Uterus (tissue), 4 donors: ENCODE data around the gene LYST. TPM values are rescaled to one million over a fixed set of nuclear protein-coding genes. Genes with fewer than 3 reads are reported as not detected.
"Not testable (repeated sequence)": the region's sequence is repeated elsewhere in the genome, so short reads cannot be mapped to it uniquely, and the experiment has no call there.

Source experiments
- DNase-seq, 2 donors: peaks; one replicate each; pipeline ENCODE4 v3.0.0-alpha.2; 2019 to 2020
- H3K27ac ChIP-seq, 2 donors: fragments of 200-600 bp; sonication (generic); 1 replicate in 1 of 2; 2 replicates in 1 of 2; pipeline ENCODE4 v1.5.1; 2016 to 2018
- H3K27me3 ChIP-seq, 2 donors: fragments of 200-600 bp; sonication (generic); one replicate each; pipeline ENCODE4 v1.5.1; 2018 to 2019; ENCODE audit warnings: control low read depth in 1 of 2
- H3K36me3 ChIP-seq, 2 donors: fragments of 200-600 bp; sonication (generic); one replicate each; pipeline ENCODE4 v1.5.1; 2019; ENCODE audit warnings: control low read depth in 1 of 2
- H3K4me1 ChIP-seq, 2 donors: fragments of 200-600 bp; sonication (generic); one replicate each; pipeline ENCODE4 v1.5.1; 2018 to 2019; ENCODE audit warnings: control low read depth in 1 of 2
- H3K4me3 ChIP-seq, 2 donors: fragments of 200-600 bp; sonication (generic); 1 replicate in 1 of 2; 2 replicates in 1 of 2; pipeline ENCODE4 v1.5.1; 2018 to 2019; ENCODE audit warnings: mild to moderate bottlenecking in 1 of 2
- H3K9me3 ChIP-seq, 2 donors: fragments of 200-600 bp; sonication (generic); one replicate each; pipeline ENCODE4 v1.5.1; 2019; ENCODE audit warnings: control low read depth in 1 of 2
- CTCF ChIP-seq, 4 experiments: fragments of 200-600 bp in 2 of 4; fragments of 450-650 bp in 2 of 4; sonication (generic) in 2 of 4; IDR thresholded peaks; one replicate each; pipeline ENCODE4 v1.5.1; 2016 to 2019; ENCODE audit warnings: antibody characterized with exemption in 4 of 4, mild to moderate bottlenecking in 2 of 4, moderate library complexity in 1 of 4
- POLR2A ChIP-seq, 2 donors: fragments of 450-650 bp; IDR thresholded peaks; one replicate each; pipeline ENCODE4 v1.6.1; 2016; ENCODE audit warnings: antibody characterized with exemption in 2 of 2, mild to moderate bottlenecking in 1 of 2, moderate library complexity in 1 of 2
- intact Hi-C: fragments of 100-400 bp; cut with DNase I; formaldehyde crosslinking; loops from one replicate; pipeline ENCODE4 v1.15.1; 2023; ENCODE audit warnings: low total_unique reads
- total RNA-seq, 4 donors: library from RNA; depleted of rRNA in 3 of 4; stranded (reverse); fragments of >200 nt in 3 of 4; gene quantifications; one replicate each; pipeline versions ENCODE4 v1.1.0 to v1.2.4, GENCODE V29; 2014 to 2023
- donor health status: DM: yes; HTN: yes; CAD: no.

Gene LYST
- total RNA-seq, 4 donors from 2014 or later: 25.6 to 68.2 (median 32.9) TPM

GRCh38 chr1:235643837-235644692, 222.6 kb downstream of the LYST start:
- TF ChIP-seq POLR2A (IDR thresholded peaks at IDR 0.05): no peak
- H3K9me3 ChIP-seq: no peaks in the 10 kb centered on the region
- H3K27me3 ChIP-seq: no peaks in the 10 kb centered on the region
- no peaks in the 10 kb centered on the region for H3K36me3 ChIP-seq
- no peak overlapping the region for H3K4me3 ChIP-seq
- intact Hi-C loops: no loop called here
- H3K27ac ChIP-seq: no peak overlapping the region
- DNase-seq: no peak
- H3K4me1 ChIP-seq: peaks cover 0 to 4% of the 10 kb centered on the region in 2 donors

GRCh38 chr1:235642943-235643371, 223.7 kb downstream of the LYST start:
- no peaks in the 10 kb centered on the region for H3K27me3 ChIP-seq

GRCh38 chr1:235642011-235642942, 224.4 kb downstream of the LYST start:
- DNase-seq: no peak
- Histone ChIP-seq H3K27me3 (no peaks in the 10 kb centered on the region), H3K36me3 (no peaks in the 10 kb centered on the region), H3K27ac (no peak overlapping the region), H3K9me3 (no peaks in the 10 kb centered on the region), H3K4me3 (no peak overlapping the region), H3K4me1 (no peaks in the 10 kb centered on the region)
- TF ChIP-seq POLR2A (IDR thresholded peaks at IDR 0.05): no peak
- TF ChIP-seq CTCF (IDR thresholded peaks at IDR 0.05): no peak
- intact Hi-C loops: no loop called here

More at GRCh38 chr1:235642943-235643371, 223.7 kb downstream of the LYST start:
- no peaks in the 10 kb centered on the region for H3K9me3 ChIP-seq
- H3K27ac ChIP-seq: no peak overlapping the region
- DNase-seq: no peak
- no peaks in the 10 kb centered on the region for H3K36me3 ChIP-seq
- TF ChIP-seq POLR2A (IDR thresholded peaks at IDR 0.05) (no peak), CTCF (IDR thresholded peaks at IDR 0.05) (no peak)
- H3K4me3 ChIP-seq: no peak overlapping the region
- intact Hi-C loops: no loop called here
- H3K4me1 ChIP-seq: no peaks in the 10 kb centered on the region

GRCh38 chr1:235640580-235640979, 226.1 kb downstream of the LYST start:
- TF ChIP-seq POLR2A (IDR thresholded peaks at IDR 0.05): no peak
- TF ChIP-seq CTCF (IDR thresholded peaks at IDR 0.05): no peak
- intact Hi-C loops: no loop called here
- no peak overlapping the region for H3K4me3 ChIP-seq
- no peaks in the 10 kb centered on the region for H3K36me3 ChIP-seq
- no peak overlapping the region for H3K27ac ChIP-seq
- no peaks in the 10 kb centered on the region for H3K4me1 ChIP-seq
- DNase-seq: no peak
- H3K27me3 ChIP-seq: no peaks in the 10 kb centered on the region
- H3K9me3 ChIP-seq: no peaks in the 10 kb centered on the region

- TF ChIP-seq POLR2A (IDR thresholded peaks at IDR 0.05) (no peak), CTCF (IDR thresholded peaks at IDR 0.05) (no peak)
- Histone ChIP-seq H3K27me3 (no peaks in the 10 kb centered on the region), H3K27ac (no peak overlapping the region), H3K4me3 (no peak overlapping the region), H3K4me1 (no peaks in the 10 kb centered on the region), H3K9me3 (no peaks in the 10 kb centered on the region), H3K36me3 (no peaks in the 10 kb centered on the region)
- DNase-seq: no peak
- intact Hi-C loops: no loop called here
Measured at GRCh38 chr1:235639226-235640205, 227.2 kb downstream of the LYST start.

- intact Hi-C loops, H3K4me3 ChIP-seq, H3K36me3 ChIP-seq, DNase-seq, H3K27me3 ChIP-seq, H3K9me3 ChIP-seq, H3K4me1 ChIP-seq, H3K27ac ChIP-seq: not testable (repeated sequence)
Measured at GRCh38 chr1:235638612-235639011, 228.1 kb downstream of the LYST start.
